Nephron progenitor cell (in vitro differentiated cells): ENCODE data around the gene ORM1.

Experiments
- DNase-seq: peaks from one replicate; pipeline ENCODE4 v3.0.0; 2021
- H3K27ac Mint-ChIP-seq: 2 replicates; pipeline ENCODE4 v1.8.0; 2021; ENCODE audit warnings: mild to moderate bottlenecking, moderate library complexity, mixed read lengths
- H3K27me3 Mint-ChIP-seq: 2 replicates; pipeline ENCODE4 v1.8.0; 2021; ENCODE audit warnings: mild to moderate bottlenecking, low read depth, mixed read lengths; ENCODE audit not compliant: poor library complexity
- H3K36me3 Mint-ChIP-seq: 2 replicates; pipeline ENCODE4 v1.8.0; 2021; ENCODE audit warnings: low read depth, mixed read lengths
- H3K4me1 Mint-ChIP-seq: 2 replicates; pipeline ENCODE4 v1.8.0; 2021; ENCODE audit warnings: mixed read lengths
- H3K4me3 Mint-ChIP-seq: 2 replicates; pipeline ENCODE4 v1.8.0; 2021; ENCODE audit warnings: mild to moderate bottlenecking, moderate library complexity, mixed read lengths
- H3K9me3 Mint-ChIP-seq: 2 replicates; pipeline ENCODE4 v1.8.0; 2021; ENCODE audit warnings: mild to moderate bottlenecking, moderate library complexity, mixed read lengths
- CTCF ChIP-seq: fragments of 200-600 bp; sonication (generic); IDR thresholded peaks from 2 replicates; pipeline ENCODE4 v1.5.0; 2021; ENCODE audit warnings: antibody characterized with exemption

ORM1 gene

GRCh38 chr9:114369216-114370130 lies 46.6 kb downstream of the ORM1 start:
- Mint-ChIP-seq H3K4me1 (peaks cover 41% of the 10 kb centered on the region), H3K27ac (peak overlapping the region; percentile 0), H3K9me3 (no peaks in the 10 kb centered on the region), H3K36me3 (peaks cover 14% of the 10 kb centered on the region), H3K27me3 (no peaks in the 10 kb centered on the region), H3K4me3 (no peak overlapping the region)
- no peak for DNase-seq
- no peak for TF ChIP-seq CTCF

GRCh38 chr9:114370251-114370967 lies 47.5 kb downstream of the ORM1 start:
- Mint-ChIP-seq H3K4me1 (peaks cover 40% of the 10 kb centered on the region), H3K27me3 (no peaks in the 10 kb centered on the region), H3K27ac (no peak overlapping the region), H3K4me3 (no peak overlapping the region), H3K9me3 (no peaks in the 10 kb centered on the region), H3K36me3 (peaks cover 10% of the 10 kb centered on the region)
- DNase-seq: no peak
- TF ChIP-seq CTCF: no peak

GRCh38 chr9:114370968-114371320 lies 48.0 kb downstream of the ORM1 start:
- no peaks in the 10 kb centered on the region for H3K27me3 Mint-ChIP-seq
- TF ChIP-seq CTCF: no peak
- no peaks in the 10 kb centered on the region for H3K9me3 Mint-ChIP-seq
- peaks cover 40% of the 10 kb centered on the region for H3K4me1 Mint-ChIP-seq
- H3K4me3 Mint-ChIP-seq: no peak overlapping the region
- H3K27ac Mint-ChIP-seq: no peak overlapping the region
- peaks cover 10% of the 10 kb centered on the region for H3K36me3 Mint-ChIP-seq
- no peak for DNase-seq

- Mint-ChIP-seq H3K9me3 (no peaks in the 10 kb centered on the region), H3K4me1 (peaks cover 40% of the 10 kb centered on the region), H3K27me3 (no peaks in the 10 kb centered on the region), H3K36me3 (peaks cover 10% of the 10 kb centered on the region), H3K27ac (no peak overlapping the region), H3K4me3 (no peak overlapping the region)
- no peak for TF ChIP-seq CTCF
- DNase-seq: no peak
These were observed 48.5 kb downstream of the ORM1 start for GRCh38 chr9:114371343-114371944.

- TF ChIP-seq CTCF: no peak
- peak overlapping the region; percentile 85 for H3K27ac Mint-ChIP-seq
- H3K4me1 Mint-ChIP-seq: peaks cover 40% of the 10 kb centered on the region
- no peaks in the 10 kb centered on the region for H3K9me3 Mint-ChIP-seq
- no peak for DNase-seq
- no peaks in the 10 kb centered on the region for H3K27me3 Mint-ChIP-seq
- no peak overlapping the region for H3K4me3 Mint-ChIP-seq
- H3K36me3 Mint-ChIP-seq: peaks cover 10% of the 10 kb centered on the region
These were observed 49.3 kb downstream of the ORM1 start for GRCh38 chr9:114371973-114372917.
